Measurements from ENCODE around the gene SMYD3.

Gene SMYD3

GRCh38 chr1:245842106-245842505 lies 665.0 kb downstream of the SMYD3 start:
- Histone ChIP-seq H3K36me3 (ENCODE audit: control insufficient read depth, low read length) (no peaks in the 10 kb centered on the region), H3K4me2 (ENCODE audit: low read length) (no peak overlapping the region), H3K4me3 (ENCODE audit: low read length) (no peak overlapping the region), H3K4me1 (ENCODE audit: control insufficient read depth, low read length) (no peaks in the 10 kb centered on the region), H3K9me3 (ENCODE audit: control insufficient read depth, insufficient read depth, low read length) (no peaks in the 10 kb centered on the region), H3F3A (ENCODE audit: control insufficient read depth, insufficient read depth) (no peaks in the 10 kb centered on the region), H3K9me2 (replicated peaks; ENCODE audit: control insufficient read depth, low read length) (no peaks in the 10 kb centered on the region), H3K79me2 (ENCODE audit: control insufficient read depth, low read length) (no peaks in the 10 kb centered on the region), H3K27ac (ENCODE audit: low read depth, low read length) (no peak overlapping the region), H3K27me3 (ENCODE audit: control insufficient read depth, low read length) (no peaks in the 10 kb centered on the region), H4K20me1 (ENCODE audit: control insufficient read depth, insufficient read depth, low read depth, low read length) (no peaks in the 10 kb centered on the region)
- TF ChIP-seq CTCF (IDR thresholded peaks at IDR 0.05; ENCODE audit: low read depth, low read length, poor library complexity, severe bottlenecking) (no peak), EZH2phosphoT487 (IDR thresholded peaks at IDR 0.05; ENCODE audit: borderline replicate concordance, low read length) (no peak)

- Histone ChIP-seq H3K27me3 (ENCODE audit: control insufficient read depth, low read length) (no peaks in the 10 kb centered on the region), H3F3A (ENCODE audit: control insufficient read depth, insufficient read depth) (no peaks in the 10 kb centered on the region), H3K27ac (ENCODE audit: low read depth, low read length) (no peak overlapping the region), H3K36me3 (ENCODE audit: control insufficient read depth, low read length) (no peaks in the 10 kb centered on the region), H3K79me2 (ENCODE audit: control insufficient read depth, low read length) (no peaks in the 10 kb centered on the region), H4K20me1 (ENCODE audit: control insufficient read depth, insufficient read depth, low read depth, low read length) (no peaks in the 10 kb centered on the region), H3K9me3 (ENCODE audit: control insufficient read depth, insufficient read depth, low read length) (no peaks in the 10 kb centered on the region), H3K4me3 (ENCODE audit: low read length) (no peak overlapping the region), H3K4me2 (ENCODE audit: low read length) (no peak overlapping the region), H3K4me1 (ENCODE audit: control insufficient read depth, low read length) (no peaks in the 10 kb centered on the region), H3K9me2 (replicated peaks; ENCODE audit: control insufficient read depth, low read length) (no peaks in the 10 kb centered on the region)
- TF ChIP-seq CTCF (IDR thresholded peaks at IDR 0.05; ENCODE audit: low read depth, low read length, poor library complexity, severe bottlenecking) (no peak), EZH2phosphoT487 (IDR thresholded peaks at IDR 0.05; ENCODE audit: borderline replicate concordance, low read length) (no peak)
Measured at GRCh38 chr1:245840971-245841370, 666.1 kb downstream of the SMYD3 start.

- Histone ChIP-seq H3K27ac (ENCODE audit: low read depth, low read length) (no peak overlapping the region), H4K20me1 (ENCODE audit: control insufficient read depth, insufficient read depth, low read depth, low read length) (no peaks in the 10 kb centered on the region), H3K4me1 (ENCODE audit: control insufficient read depth, low read length) (no peaks in the 10 kb centered on the region), H3K4me2 (ENCODE audit: low read length) (no peak overlapping the region), H3F3A (ENCODE audit: control insufficient read depth, insufficient read depth) (no peaks in the 10 kb centered on the region), H3K36me3 (ENCODE audit: control insufficient read depth, low read length) (no peaks in the 10 kb centered on the region), H3K9me2 (replicated peaks; ENCODE audit: control insufficient read depth, low read length) (no peaks in the 10 kb centered on the region), H3K79me2 (ENCODE audit: control insufficient read depth, low read length) (no peaks in the 10 kb centered on the region), H3K27me3 (ENCODE audit: control insufficient read depth, low read length) (no peaks in the 10 kb centered on the region), H3K4me3 (ENCODE audit: low read length) (no peak overlapping the region), H3K9me3 (ENCODE audit: control insufficient read depth, insufficient read depth, low read length) (no peaks in the 10 kb centered on the region)
- TF ChIP-seq EZH2phosphoT487 (IDR thresholded peaks at IDR 0.05; ENCODE audit: borderline replicate concordance, low read length), result no peak
- no peak for TF ChIP-seq CTCF (IDR thresholded peaks at IDR 0.05; ENCODE audit: low read depth, low read length, poor library complexity, severe bottlenecking)
Measured at GRCh38 chr1:245837718-245838117, 669.4 kb downstream of the SMYD3 start.

- Histone ChIP-seq H3K4me1 (ENCODE audit: control insufficient read depth, low read length) (no peaks in the 10 kb centered on the region), H3F3A (ENCODE audit: control insufficient read depth, insufficient read depth) (no peaks in the 10 kb centered on the region), H4K20me1 (ENCODE audit: control insufficient read depth, insufficient read depth, low read depth, low read length) (no peaks in the 10 kb centered on the region), H3K27ac (ENCODE audit: low read depth, low read length) (no peak overlapping the region), H3K9me3 (ENCODE audit: control insufficient read depth, insufficient read depth, low read length) (no peaks in the 10 kb centered on the region), H3K4me2 (ENCODE audit: low read length) (no peak overlapping the region), H3K36me3 (ENCODE audit: control insufficient read depth, low read length) (no peaks in the 10 kb centered on the region), H3K79me2 (ENCODE audit: control insufficient read depth, low read length) (no peaks in the 10 kb centered on the region), H3K4me3 (ENCODE audit: low read length) (no peak overlapping the region), H3K27me3 (ENCODE audit: control insufficient read depth, low read length) (no peaks in the 10 kb centered on the region), H3K9me2 (replicated peaks; ENCODE audit: control insufficient read depth, low read length) (no peaks in the 10 kb centered on the region)
- TF ChIP-seq CTCF (IDR thresholded peaks at IDR 0.05; ENCODE audit: low read depth, low read length, poor library complexity, severe bottlenecking) (no peak), EZH2phosphoT487 (IDR thresholded peaks at IDR 0.05; ENCODE audit: borderline replicate concordance, low read length) (no peak)
Measured at GRCh38 chr1:245835386-245835785, 671.7 kb downstream of the SMYD3 start.

Data from DOHH2 (cell line).